Stimulated activated CD8-positive, alpha-beta memory T cell treated with anti-CD3 and anti-CD28 coated beads, Interleukin-4, amount 100 ng/mL, for 4 hours (primary cell): ENCODE results near the gene SMAD3.

Experiments
- DNase-seq, 2 donors: peaks; one replicate each; pipeline ENCODE4 v3.0.0-alpha.2; 2020; ENCODE audit warnings: low read depth in 2 of 2, low spot score in 1 of 2

Gene SMAD3

DNA sequence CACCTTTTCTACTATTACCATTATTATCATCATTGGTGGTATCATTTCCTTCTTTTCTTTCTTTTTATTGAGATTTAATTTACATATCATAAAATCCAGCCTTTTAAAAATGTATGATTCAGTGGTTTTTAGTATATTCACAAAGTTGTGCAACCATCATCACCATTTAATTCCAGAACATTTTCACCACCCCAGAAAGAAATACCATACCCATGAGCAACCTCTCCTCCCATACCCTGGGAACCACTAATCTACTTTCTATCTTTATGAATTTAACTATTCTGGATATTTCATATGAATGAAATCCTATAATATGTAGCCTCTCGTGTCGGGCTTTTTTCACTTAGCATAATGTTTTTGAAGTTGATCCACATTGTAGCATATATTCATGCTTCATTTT, 159.9 kb downstream of the SMAD3 start:
- no peak for DNase-seq

DNA sequence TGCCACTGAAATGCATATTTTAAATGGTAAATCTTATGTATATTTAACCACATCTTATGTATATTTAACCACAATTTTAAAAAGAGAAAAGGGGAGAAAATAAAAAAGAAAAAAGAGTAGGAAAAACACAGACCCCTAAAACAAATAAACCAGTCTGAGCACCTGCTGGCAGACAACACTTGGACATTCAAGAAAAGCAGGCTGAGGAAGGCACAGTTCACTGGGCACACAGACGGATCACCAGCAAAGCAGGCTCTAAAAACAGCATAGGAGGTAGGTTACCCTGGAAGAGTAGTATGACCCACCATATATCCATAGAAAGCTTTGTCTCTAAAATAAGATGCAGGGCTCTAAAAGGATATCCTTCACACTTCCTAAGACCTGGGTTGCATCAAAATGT, 162.0 kb downstream of the SMAD3 start:
- no peak for DNase-seq

DNA sequence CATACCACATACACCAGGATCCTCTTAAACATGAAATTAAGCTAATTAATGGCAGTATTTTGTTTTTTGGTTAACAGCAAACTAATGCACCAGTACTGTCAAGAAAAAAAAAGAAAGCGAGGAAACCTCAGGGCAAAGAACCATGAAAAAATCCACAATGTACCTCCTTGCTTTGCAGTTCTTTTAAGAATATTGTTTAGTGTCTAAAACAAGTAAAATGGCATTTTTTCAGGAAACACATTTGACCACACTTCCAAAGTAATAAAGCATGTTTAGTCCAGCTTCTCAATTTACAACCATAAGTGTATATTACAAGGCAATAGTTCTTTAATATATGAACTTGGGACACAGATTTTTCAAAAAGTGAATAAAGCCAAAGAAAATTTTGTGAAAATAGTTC, 162.4 kb downstream of the SMAD3 start:
- no peak for DNase-seq

DNA sequence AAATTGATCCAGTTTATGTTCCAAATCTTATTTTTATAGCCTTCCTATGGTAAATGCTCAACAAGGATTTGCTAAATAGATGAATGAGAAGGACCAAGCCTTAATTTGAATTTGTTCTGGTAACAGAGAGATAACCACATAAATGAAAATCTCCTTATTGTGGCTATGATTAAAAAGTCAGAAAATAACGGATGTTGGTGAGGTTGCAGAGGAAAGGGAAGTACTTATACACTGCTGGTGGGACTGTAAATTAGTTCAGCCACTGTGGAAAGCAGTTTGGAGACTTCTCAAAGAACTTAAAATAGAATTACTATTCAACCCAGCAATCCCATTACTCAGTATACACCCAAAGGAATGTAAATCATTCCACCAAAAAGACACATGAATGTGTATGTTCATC, 162.9 kb downstream of the SMAD3 start:
- no peak for DNase-seq

DNA sequence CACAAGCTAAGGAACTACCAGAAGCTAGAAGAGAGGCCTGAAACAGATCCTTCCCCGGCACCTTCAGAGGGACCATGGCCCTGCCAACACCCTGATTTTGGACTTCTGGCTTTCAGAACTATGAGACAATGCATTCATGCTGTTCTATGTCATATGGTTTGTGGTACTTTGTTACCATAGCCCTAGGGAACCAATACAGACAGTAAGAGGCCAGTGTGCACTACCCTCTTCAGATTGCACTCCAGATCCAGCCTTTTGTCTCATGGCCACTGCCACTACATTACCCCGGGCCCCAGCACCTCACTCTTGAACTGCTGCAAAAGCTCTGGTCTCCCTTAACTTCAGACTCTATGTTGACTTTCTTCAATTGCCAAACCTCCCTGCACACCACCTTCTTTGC, 165.1 kb downstream of the SMAD3 start:
- DNase-seq, result no peak

DNA sequence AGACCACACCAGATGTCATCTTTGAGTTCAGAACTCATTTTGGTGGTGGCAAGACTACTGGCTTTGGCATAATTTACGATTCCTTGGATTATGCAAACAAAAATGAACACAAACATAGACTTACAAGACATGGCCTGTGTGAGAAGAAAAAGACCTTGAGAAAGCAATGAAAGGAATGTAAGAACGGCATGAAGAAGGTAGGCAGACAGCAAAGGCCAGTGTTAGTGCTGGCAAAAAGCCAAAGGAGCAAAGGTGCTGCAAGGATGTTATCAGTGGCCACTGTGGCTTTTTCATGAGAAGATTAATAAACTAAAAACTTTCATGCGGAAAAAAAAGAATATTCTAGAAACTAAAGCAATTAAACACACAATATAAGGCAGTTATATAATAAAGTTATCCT, 167.2 kb downstream of the SMAD3 start:
- no peak for DNase-seq

DNA sequence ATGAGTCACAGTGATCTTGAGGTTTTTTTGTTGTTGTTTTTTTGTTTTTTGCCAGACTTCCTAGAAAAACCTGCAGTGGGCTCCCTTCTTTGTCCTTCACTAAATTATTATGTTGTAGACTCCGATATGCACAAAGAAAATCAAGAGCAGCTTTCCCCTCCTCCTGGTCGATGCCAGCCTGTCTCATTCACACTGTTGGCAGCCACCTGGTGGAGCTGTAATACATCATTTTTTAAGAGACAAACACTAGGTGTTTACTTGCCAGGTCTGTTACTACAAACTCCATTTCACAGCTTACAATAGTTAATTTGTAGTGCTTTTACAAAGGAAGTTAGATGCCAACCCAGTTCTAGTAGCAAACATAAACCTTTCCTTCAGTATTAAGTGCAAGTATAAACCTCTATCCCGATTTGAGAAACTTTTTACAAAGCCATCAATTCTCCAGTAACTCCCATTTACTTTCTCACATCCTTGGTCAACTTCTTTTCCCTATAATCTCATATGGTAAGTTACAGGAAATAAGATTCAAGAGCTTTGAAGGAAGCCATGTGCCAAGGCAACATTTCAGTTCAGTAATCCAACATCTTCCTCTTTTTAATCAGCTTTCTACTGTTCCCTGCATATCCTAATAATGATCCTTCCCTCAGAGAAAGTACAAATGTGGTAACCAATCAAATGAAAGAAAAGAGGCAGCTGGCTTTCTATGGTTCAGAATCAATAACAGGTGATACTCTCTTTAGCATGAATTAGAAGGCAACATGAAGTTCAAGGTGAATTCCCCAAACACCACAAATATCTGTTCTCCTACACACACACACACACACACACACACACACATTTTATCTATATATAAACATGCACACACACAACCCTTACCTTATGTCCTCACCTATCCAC, 175.1 kb downstream of the SMAD3 start:
- no peak for DNase-seq

DNA sequence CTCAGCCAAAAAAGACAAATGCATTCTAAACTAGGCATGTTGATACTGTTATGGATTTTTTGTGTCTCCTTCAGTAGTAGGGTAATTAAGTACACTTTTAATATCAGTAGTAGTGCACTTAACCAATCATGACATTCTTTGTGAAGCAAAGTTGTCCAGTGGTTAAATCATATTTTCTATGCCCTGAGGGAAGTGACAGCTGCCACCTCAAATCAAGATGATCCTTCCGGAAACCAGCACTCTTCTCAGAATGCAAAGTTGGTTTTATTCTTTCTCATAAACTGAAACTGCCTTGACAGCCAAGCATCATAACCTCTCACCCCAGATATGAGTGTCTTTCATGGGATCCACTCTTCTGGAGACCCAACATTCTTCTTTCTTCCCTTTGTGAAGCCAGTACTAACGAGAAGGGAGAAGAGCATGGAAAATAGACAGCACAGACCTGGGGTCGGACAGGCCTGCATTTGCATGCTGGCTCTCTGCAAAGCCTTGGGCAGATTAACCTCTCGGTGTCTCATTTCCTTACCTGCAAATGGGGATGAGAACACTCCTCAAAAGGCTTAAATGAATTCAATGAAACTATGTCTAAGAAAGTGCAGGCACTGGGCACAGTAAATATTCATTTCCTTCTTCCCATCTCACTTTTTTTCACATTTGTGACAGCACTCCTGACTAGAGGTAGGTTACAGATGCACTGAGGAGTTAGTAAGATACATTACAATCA, 175.9 kb downstream of the SMAD3 start:
- no peak for DNase-seq

DNA sequence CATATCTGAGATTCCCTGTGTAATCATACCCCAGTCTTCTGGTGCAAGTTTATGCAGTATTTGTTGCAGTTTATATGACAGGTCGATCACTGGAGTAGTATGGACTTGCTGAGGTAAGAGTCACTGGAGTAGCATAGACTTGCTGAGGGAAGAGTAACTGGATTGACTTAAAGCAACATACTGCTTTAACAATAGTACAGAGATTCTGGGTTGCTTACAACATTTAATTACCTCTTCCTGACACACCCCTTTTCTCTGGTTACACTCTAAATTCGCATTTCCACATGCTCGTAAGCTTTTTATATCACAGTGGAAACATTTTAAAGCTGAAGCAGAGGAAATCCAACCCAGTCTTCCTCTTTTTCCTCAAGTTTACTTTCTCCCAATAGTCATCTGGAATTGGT, 177.3 kb downstream of the SMAD3 start:
- DNase-seq, result no peak
